Endothelial cell of umbilical vein (primary cell): ENCODE measurements around the gene TMEM185A. TPM values are rescaled to one million over a fixed set of nuclear protein-coding genes. Genes with fewer than 3 reads are reported as not detected.

Experiments used
- BruUV-seq: library from RNA; stranded (reverse); fragments of 400-500 nt; replicated peaks from 2 replicates; lab custom pipeline; 2021; lab: Mats Ljungman, UMichigan
- CTCF ChIA-PET: fragments of 300-600, 350-600 bp; sonication (Branson Sonifier 250); formaldehyde crosslinking; loops from one replicate; lab custom pipeline; 2021; ENCODE audit warnings: antibody characterized with exemption, inconsistent platforms; lab: Charles Lee
- POLR2A ChIA-PET: fragments of 300-600, 350-600 bp; sonication (Branson Sonifier 250); formaldehyde crosslinking; loops from one replicate; lab custom pipeline; 2021; ENCODE audit warnings: antibody characterized with exemption, inconsistent platforms; lab: Charles Lee
- DNase-seq: peaks from one replicate; pipeline ENCODE4 v3.0.0-alpha.2; 2011; ENCODE audit warnings: low read depth, low spot score
- FAIRE-seq: peaks from 2 replicates; lab custom pipeline; 2011; peaks lifted over from hg19 to GRCh38; lab: Jason Lieb, UNC
- H2AFZ ChIP-seq: 2 replicates; pipeline ENCODE4 v1.6.0; 2012; ENCODE audit warnings: low read depth, low read length, control low read depth, inconsistent platforms
- H3K27ac ChIP-seq: 2 replicates; pipeline ENCODE4 v1.5.1; 2011; ENCODE audit warnings: low read depth, mild to moderate bottlenecking, control low read depth, low read length, moderate library complexity; ENCODE audit not compliant: insufficient read depth
- H3K27me3 ChIP-seq, 2 experiments: 2 replicates each; pipeline versions ENCODE4 v1.6.0 to v1.6.1; 2011; ENCODE audit warnings: low read length in 2 of 2, mixed read lengths in 1 of 2; ENCODE audit not compliant: control insufficient read depth in 2 of 2, insufficient read depth in 2 of 2
- H3K36me3 ChIP-seq, 2 experiments: 2 replicates in 1 of 2; 3 replicates in 1 of 2; pipeline ENCODE4 v1.5.1; 2011; ENCODE audit warnings: low read length in 2 of 2, mild to moderate bottlenecking in 1 of 2, moderate library complexity in 1 of 2; ENCODE audit not compliant: control insufficient read depth in 2 of 2, insufficient read depth in 2 of 2; ENCODE audit errors: extremely low read depth in 1 of 2
- H3K4me1 ChIP-seq: 3 replicates; pipeline ENCODE4 v1.5.1; 2011; ENCODE audit warnings: mild to moderate bottlenecking, low read length; ENCODE audit not compliant: control insufficient read depth, insufficient read depth; ENCODE audit errors: extremely low read depth
- H3K4me2 ChIP-seq: 2 replicates; pipeline ENCODE4 v1.6.1; 2011; ENCODE audit warnings: low read length, control low read depth, mixed read lengths; ENCODE audit not compliant: insufficient read depth
- H3K4me3 ChIP-seq, 3 experiments: fragments of 200-600 bp in 1 of 3; sonication (generic), shearing (Covaris generic) in 1 of 3; replicated peaks in 1 of 3; 2 replicates each; pipeline ENCODE4 v1.5.1; 2011 to 2016; ENCODE audit warnings: control low read depth in 3 of 3, low read length in 3 of 3, mild to moderate bottlenecking in 2 of 3, inconsistent platforms in 1 of 3, low read depth in 1 of 3, moderate library complexity in 1 of 3; ENCODE audit not compliant: insufficient read depth in 1 of 3
- H3K79me2 ChIP-seq: 2 replicates; pipeline ENCODE4 v1.6.0; 2012; ENCODE audit warnings: low read length, inconsistent platforms; ENCODE audit not compliant: control insufficient read depth, insufficient read depth
- H3K9ac ChIP-seq: replicated peaks from 2 replicates; pipeline ENCODE3; 2011; ENCODE audit warnings: low read length, control low read depth; ENCODE audit not compliant: insufficient read depth; ENCODE audit errors: extremely low read depth
- H3K9me1 ChIP-seq: replicated peaks from 3 replicates; pipeline ENCODE4 v1.6.0; 2011; ENCODE audit warnings: mild to moderate bottlenecking, low read length; ENCODE audit not compliant: control insufficient read depth, insufficient read depth; ENCODE audit errors: extremely low read depth
- H3K9me3 ChIP-seq: replicated peaks from 2 replicates; pipeline ENCODE4 v1.5.1; 2012; ENCODE audit warnings: low read length, inconsistent platforms; ENCODE audit not compliant: control insufficient read depth, insufficient read depth
- H4K20me1 ChIP-seq: replicated peaks from 2 replicates; pipeline ENCODE3; 2011; ENCODE audit warnings: mild to moderate bottlenecking, low read length; ENCODE audit not compliant: control insufficient read depth, insufficient read depth; ENCODE audit errors: extremely low read depth
- CTCF ChIP-seq, 2 donors: IDR thresholded peaks; 1 replicate in 1 of 2; 2 replicates in 1 of 2; pipeline ENCODE4 v1.5.1; 2011; ENCODE audit warnings: low read length in 2 of 2, mild to moderate bottlenecking in 2 of 2, moderate library complexity in 2 of 2, control low read depth in 1 of 2, inconsistent platforms in 1 of 2, low read depth in 1 of 2; ENCODE audit not compliant: insufficient read depth in 1 of 2; ENCODE audit errors: extremely low read depth in 1 of 2
- EZH2 ChIP-seq: IDR thresholded peaks from 2 replicates; pipeline ENCODE4 v1.6.1; 2012; ENCODE audit warnings: borderline replicate concordance, low read depth, mild to moderate bottlenecking, moderate library complexity, low read length, inconsistent platforms; ENCODE audit not compliant: severe bottlenecking
- FOS ChIP-seq: IDR thresholded peaks from 2 replicates; pipeline ENCODE4 v1.6.1; 2011; ENCODE audit warnings: mild to moderate bottlenecking, low read length, moderate library complexity, borderline replicate concordance; ENCODE audit not compliant: insufficient read depth
- GATA2 ChIP-seq: IDR thresholded peaks from 2 replicates; pipeline ENCODE4 v1.7.0; 2011; ENCODE audit warnings: low read depth, mild to moderate bottlenecking, moderate library complexity, mixed read lengths, low read length; ENCODE audit not compliant: insufficient read length, insufficient read depth
- JUN ChIP-seq: IDR thresholded peaks from 2 replicates; pipeline ENCODE4 v1.6.1; 2011; ENCODE audit warnings: borderline replicate concordance, low read depth; ENCODE audit not compliant: insufficient read length, insufficient read depth
- MAX ChIP-seq: IDR thresholded peaks from 2 replicates; pipeline ENCODE4 v1.6.1; 2011; ENCODE audit not compliant: insufficient read depth, insufficient read length
- MYC ChIP-seq: IDR thresholded peaks from one replicate; pipeline ENCODE4 v1.6.1; 2011; ENCODE audit warnings: mild to moderate bottlenecking, low read depth, low read length
- POLR2A ChIP-seq: IDR thresholded peaks from 2 replicates; pipeline ENCODE4 v1.6.1; 2012; ENCODE audit warnings: low read depth, mild to moderate bottlenecking, control low read depth, low read length
- POLR2AphosphoS5 ChIP-seq: IDR thresholded peaks from 2 replicates; pipeline ENCODE4 v1.6.1; 2012; ENCODE audit warnings: low read depth, mild to moderate bottlenecking, control low read depth, low read length, moderate library complexity; ENCODE audit not compliant: insufficient read depth
- dilution Hi-C: fragments of 300-500 bp; cut with MboI; formaldehyde crosslinking; loops from one replicate; pipeline ENCODE4 v1.15.0; 2019; ENCODE audit warnings: low sequenced_read_pairs; ENCODE audit not compliant: extremely low pct_ligation_motif_present
- intact Hi-C: fragments of 100-400 bp; cut with micrococcal nuclease; formaldehyde crosslinking; loops from one replicate; pipeline ENCODE4 v1.10.0; 2022
- polyA plus RNA-seq, 4 experiments: library from polyadenylated mRNA; depleted of rRNA in 3 of 4; stranded (reverse) in 3 of 4; unstranded in 1 of 4; fragments of >200 nt; gene quantifications; 2 replicates each; pipeline versions ENCODE4 v1.2.1 to v1.2.3, GENCODE V29; 2011 to 2012; ENCODE audit warnings: missing spikeins in 1 of 4
- total RNA-seq: library from RNA; stranded (reverse); gene quantifications from 2 replicates; pipeline ENCODE4 v1.2.3, GENCODE V29; 2021

The TMEM185A gene
- total and polyA plus RNA-seq, 2 donors (not counting 3 experiments of a cell fraction or from before 2014, with no cell fraction given), result 16.9 to 29.7 TPM

- H3K27me3 ChIP-seq, result no peaks in the 10 kb centered on the region
- CTCF ChIA-PET, result no interaction called here
- H4K20me1 ChIP-seq, result no peaks in the 10 kb centered on the region
- no peaks in the 10 kb centered on the region for H3K36me3 ChIP-seq
- intact Hi-C loops (no loop called here), dilution Hi-C loops (no loop called here)
- POLR2A ChIA-PET, result no interaction called here
- H3K9ac ChIP-seq, result no peak overlapping the region
- no peak overlapping the region for H2AFZ ChIP-seq
- no TSS peak for BruUV-seq
- H3K4me2 ChIP-seq, result no peak overlapping the region
- no peak overlapping the region for H3K27ac ChIP-seq
- no peak for DNase-seq
- no peak overlapping the region for H3K4me3 ChIP-seq
- FAIRE-seq, result no peak
- H3K9me3 ChIP-seq, result no peaks in the 10 kb centered on the region
- H3K79me2 ChIP-seq, result no peaks in the 10 kb centered on the region
- no peaks in the 10 kb centered on the region for H3K4me1 ChIP-seq
- no peak for TF ChIP-seq GATA2
- no peak for TF ChIP-seq CTCF (IDR thresholded peaks at IDR 0.05; ENCODE audit: extremely low read depth in 1 of 2, insufficient read depth in 1 of 2, low read depth in 1 of 2, low read length in 2 of 2)
- TF ChIP-seq MAX, result no peak
- no peak for TF ChIP-seq MYC
- no peak for TF ChIP-seq JUN
- no peak for TF ChIP-seq FOS
- TF ChIP-seq POLR2AphosphoS5, result no peak
- no peak for TF ChIP-seq EZH2
- TF ChIP-seq POLR2A, result no peak
- H3K9me1 ChIP-seq, result no peaks in the 10 kb centered on the region
Observed at GRCh38 chrX:149570668-149571067, 60.9 kb downstream of the TMEM185A start.
